ENCODE results near the gene RELCH. TPM values are rescaled to one million over a fixed set of nuclear protein-coding genes. Genes with fewer than 3 reads are reported as not detected.

RELCH gene
- total RNA-seq, 1 donor from 2014 or later = 14.8 TPM

DNA sequence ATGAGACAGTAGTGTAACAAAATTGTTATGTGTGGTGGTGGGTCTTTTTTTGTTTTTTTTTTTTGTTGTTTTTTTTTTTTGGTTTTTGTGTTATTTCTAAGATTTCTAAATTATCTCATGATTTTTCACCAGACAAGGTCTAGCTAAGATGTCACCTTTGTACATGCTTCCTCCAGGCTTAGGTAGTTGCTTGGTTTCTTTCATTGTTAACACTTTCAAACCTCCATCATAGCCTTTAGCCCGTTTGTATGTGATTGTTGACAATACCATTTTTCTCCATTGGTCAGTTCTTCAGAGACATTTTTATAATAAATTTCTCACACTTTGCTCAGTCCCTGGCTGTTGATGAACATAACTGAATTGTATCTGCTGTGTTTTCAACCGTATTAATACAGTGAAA is 2.2 kb downstream of the RELCH start:
- DNase-seq (ENCODE audit: low read depth in 2 of 2) = no peak

DNA sequence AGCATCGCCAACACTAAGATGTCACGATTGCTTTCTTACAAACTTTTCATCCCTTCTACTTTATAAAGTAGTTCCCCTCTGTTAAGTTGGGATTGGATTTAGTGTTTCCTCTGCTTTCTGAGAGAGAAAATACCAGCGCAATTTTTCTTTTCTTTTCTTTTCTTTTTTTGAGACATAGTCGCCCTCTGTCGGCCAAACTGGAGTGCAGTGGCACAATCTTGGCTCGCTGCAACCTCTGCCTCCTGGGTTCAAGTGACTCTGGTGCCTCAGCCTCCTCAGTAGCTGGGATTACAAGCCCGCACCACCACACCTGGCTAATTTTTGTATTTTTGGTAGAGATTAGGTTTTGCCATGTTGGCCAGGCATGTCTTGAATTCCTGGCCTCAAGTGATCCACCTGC is 9.0 kb downstream of the RELCH start:
- no peak for DNase-seq (ENCODE audit: low read depth in 2 of 2)

DNA sequence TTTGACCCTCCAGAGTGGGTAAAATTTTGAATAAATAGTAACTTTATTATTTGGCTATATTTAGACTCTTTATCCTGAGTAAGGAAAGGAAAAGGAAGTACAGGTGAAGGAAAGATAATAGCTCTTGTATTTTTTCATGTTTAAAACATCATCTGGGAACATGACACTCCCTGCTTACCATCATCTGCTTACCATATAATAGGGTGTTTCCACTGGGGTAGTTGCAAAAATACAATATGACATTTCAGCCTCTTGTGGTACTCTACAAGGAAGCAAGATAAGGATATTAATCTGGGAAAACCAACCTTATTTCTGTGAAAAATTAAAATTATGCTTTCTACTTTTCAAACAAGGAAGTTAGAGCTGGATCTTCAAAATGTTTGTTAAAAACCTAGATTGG is 9.9 kb downstream of the RELCH start:
- DNase-seq (ENCODE audit: low read depth in 2 of 2) = no peak

DNA sequence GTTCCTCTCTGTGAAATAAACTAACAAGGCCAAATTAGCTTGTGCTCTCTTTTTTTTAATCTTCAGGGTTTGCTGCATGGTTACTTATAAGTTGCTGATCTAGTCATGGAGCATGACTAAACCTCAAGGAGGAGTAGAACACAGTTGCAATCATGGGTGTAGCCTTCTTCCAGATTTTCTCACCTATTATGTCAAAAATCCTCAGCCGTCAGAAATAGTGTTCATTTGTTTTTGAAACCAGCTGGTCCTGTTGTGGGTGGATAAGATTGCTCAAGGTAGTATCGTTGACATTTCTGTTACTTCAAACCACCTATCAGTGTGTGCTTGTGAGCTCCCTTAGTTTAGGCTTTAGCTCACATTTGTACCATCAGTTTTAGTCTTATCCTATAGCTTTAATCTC is 11.2 kb downstream of the RELCH start:
- no peak for DNase-seq (ENCODE audit: low read depth in 2 of 2)

DNA sequence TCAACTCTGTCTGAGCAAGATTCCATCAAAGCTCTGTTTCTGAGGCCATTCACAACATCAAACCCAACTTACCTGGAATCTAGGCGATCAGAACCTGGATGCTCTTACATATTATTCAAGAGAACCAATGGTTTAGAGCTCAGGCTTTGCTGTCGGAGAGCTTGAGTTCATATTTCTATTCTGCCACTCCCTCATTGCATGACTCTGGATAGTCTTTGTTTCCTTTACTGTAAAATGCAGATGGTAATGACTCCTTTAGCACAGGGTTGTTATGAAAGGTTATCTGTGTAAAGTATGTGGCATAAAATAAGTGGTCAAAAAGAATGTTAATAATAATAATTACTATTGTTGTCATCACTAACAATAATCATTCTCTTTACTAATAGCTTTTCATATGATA is 12.6 kb downstream of the RELCH start:
- DNase-seq (ENCODE audit: low read depth in 2 of 2) = no peak

DNA sequence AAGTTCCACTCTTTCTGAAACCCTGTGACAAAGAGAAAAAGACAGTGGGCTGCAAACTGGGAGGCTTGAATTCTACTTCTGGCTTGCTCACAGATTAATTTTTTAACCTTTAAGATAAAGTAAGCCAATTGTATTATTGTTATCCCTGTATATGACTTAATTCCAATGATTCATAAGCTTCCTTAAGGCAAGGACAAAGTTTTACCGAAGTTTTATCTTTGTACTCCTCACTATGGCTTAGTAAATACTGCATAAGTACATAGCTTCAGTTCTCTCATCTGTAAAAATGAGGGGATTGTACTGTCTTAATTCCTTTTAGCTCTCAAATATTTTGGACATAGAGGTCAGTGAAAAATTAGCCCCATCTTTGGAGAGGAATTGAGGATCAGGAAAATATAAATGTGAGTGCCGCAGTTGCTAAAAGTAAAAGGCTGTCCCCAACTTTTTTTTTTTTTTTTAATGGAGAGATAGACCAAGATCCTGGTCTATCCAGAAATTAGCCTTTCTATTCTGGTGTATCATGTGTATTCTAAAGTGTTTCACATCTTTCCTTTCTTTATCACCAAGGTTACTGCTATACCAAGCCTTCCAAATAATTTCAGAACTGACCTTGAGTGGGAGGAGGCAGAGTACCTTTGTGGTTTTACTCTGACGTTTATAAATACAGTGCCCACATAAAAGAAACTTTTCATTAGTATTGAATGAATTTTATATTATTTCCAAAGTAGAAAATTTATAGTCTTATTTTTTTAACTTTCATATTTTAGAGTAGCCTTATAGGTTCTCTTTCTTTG is 13.3 kb downstream of the RELCH start:
- no peak for DNase-seq (ENCODE audit: low read depth in 2 of 2)

DNA sequence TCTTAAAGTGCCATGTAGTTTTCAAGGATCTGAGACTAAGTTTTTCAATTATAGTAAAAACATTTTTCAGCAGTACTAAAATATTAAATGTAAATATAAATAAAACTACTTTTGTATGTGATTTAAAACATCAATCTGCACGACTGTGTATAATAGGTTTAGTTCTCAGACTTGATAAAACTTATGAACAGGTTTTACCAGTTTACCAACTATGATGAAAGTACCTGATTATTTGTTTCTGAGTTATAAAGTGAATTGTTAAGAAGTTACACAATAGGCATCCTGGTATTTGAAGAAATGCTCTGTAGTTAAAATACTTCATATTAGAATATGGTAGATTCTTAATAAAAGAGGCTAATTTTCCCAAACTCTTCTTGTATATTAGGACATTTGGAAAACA is 14.8 kb downstream of the RELCH start:
- DNase-seq (ENCODE audit: low read depth in 2 of 2) = no peak

DNA sequence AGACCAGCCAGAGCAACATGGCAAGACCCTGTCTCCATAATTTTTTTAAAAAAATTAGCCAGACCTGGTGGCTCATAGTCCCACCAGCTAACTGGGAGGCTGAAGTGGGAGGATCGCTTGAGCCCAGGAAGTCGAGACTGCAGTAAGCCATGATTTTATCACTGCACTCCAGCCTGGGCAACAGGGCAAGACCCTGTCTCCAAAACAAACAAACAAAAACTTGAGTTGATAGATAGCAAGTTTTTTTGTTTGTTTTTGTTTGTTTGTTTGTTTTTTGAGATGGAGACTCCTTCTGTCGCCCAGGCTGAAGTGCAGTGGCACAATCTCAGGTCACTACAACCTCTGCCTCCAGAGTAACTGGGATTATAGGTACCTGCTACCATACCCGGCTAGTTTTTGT is 18.8 kb downstream of the RELCH start:
- DNase-seq (ENCODE audit: low read depth in 2 of 2) = no peak

DNA sequence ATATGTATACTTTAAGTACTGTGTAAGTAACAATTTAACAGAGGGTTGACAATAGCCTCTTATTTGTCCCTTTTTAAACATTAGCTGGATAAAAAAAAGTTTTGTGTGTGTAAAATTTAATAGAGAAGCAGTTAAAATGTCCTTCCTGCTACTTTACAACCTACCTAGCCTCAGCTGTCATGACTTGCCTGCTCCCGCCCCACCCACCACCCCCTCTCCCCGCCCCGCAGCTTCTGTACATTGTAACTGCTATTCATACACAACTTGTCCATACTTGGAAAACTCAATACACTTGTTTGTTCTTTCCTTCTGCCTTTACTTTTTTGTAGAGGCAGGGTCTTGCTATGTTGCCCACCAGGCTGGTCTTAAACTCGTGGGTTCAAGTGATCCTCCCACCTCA is 19.5 kb downstream of the RELCH start:
- DNase-seq (ENCODE audit: low read depth in 2 of 2) = no peak

DNA sequence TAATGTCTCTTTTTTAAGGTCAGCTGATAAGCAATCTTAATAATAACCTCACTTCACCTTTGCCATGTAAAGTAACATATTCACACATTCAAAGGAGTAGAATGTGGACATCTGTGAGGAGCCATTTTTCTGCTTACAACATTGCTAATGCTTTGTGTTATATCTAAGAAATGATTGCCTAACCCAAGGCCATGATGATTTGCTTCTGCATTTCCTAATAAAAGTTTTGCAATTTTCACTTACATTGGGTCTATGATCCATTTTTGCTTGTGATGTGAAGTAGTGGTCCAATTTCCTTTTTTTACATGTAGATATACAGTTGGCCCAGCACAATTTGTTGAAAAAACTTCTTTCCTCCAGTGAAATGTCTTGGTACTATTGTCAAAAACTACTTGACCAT is 22.0 kb downstream of the RELCH start:
- DNase-seq (ENCODE audit: low read depth in 2 of 2) = no peak

DNA sequence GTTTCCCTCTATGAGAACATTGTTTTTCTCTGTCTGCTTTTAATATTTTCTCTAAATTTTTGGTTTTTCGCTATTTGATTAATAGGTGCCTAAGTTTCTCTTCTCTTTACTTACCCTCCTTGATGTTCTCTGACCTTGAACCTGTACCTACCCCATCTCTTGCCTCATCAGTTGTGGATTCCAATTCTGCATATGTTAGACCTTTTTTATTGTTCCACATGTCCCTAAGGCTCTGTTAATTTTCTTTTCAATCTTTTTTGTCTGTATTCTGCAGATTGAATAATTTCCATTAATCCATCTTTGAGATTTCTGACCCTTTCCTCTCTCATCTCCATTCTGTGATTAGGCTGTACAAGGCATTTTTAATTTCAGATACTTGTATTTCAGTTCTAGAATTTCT is 23.1 kb downstream of the RELCH start:
- DNase-seq (ENCODE audit: low read depth in 2 of 2) = no peak

DNA sequence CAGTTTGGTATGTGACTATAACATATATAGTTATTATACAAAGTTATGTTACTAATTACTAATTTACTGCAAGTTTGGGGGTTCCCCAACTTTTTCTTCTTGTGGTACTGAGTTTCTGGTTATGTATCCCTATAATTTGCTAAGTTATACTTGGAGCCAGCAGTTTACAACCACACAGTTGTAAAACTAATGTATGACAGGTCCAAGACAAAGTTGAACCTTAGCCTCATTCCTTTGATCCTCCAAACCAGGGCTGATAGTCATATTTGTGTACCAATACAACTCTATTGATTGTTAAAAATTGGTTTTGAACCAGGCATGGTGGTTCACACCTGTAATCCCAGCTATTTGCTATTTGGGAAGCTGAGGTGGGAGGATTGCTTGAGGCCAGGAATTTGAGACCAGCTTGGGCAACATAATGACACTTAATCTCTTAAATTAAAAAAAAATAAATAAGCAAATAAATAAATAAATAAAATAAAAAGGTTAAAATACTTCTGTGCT is 24.3 kb downstream of the RELCH start:
- no peak for DNase-seq (ENCODE audit: low read depth in 2 of 2)

DNA sequence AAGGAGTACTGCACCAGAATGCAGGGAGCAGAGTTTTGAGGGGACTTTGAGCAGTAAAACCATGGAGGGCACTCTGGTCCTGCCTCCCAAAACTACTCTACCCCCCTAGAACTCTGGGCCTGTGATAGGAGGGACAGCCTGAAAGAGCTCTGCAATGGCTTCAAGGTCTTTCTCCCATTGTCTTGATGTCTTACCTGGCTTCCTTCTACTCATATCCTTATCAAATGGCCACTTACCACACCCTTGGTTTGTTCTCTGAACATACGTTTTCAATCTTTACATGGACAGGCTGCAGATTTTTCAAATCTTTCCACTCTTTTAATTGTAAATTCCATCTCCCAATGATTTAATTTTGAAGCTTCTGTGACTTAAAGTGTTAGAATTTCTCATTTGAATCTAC is 27.7 kb downstream of the RELCH start:
- DNase-seq (ENCODE audit: low read depth in 2 of 2) = no peak

DNA sequence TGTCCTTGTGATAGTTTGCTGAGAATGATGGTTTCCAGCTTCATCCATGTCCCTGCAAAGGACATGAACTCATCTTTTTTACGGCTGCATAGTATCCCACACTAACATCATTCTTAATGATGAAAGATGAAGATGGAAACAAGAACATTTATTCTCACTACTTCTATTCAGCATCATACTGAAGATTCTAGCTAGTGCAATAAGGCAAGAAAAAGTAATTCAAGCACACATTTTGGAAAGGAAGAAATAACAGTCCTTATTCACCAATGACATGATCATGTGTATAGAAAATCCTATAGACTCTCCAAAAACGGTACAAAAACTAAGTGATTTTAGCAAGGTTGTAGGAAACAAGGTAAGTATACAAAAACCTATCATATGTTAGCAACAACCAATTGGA is 37.2 kb downstream of the RELCH start:
- DNase-seq (ENCODE audit: low read depth in 2 of 2) = no peak

DNA sequence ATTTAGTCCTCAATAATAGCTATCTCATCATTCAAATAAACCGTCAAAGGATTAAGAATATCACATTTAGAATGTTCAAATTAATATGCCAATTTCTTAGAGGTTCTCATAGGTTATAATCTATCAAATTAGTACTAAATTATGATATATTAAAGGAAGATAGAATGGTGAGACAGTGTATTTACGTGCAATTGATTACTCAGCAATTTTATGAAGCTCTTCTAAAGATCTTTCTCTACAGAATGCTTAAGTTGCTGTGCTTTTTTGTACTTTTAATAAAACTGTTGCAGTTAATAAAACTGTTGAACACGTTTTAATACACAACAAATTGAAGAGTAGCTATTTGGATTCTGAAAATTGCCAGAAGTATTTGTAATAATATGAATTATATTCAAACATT is 39.0 kb downstream of the RELCH start:
- DNase-seq (ENCODE audit: low read depth in 2 of 2) = no peak

DNA sequence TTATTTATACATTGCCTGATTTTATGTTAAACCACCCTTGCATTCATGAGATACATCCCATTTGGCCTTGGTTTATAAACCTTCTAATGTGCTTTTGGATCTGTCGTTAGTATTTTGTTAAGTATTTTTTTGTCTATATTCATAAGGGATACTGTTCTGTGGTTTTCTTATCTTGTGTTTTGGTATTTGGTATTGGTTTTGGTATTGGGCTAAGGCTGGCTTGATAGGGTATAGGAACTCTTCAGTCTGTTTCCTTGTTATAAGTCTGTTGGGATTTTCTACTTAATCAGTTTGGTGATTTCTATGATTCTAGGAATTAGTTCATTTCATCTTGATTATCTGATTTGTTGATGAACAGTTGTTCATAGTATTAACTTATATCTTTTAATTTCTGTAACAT is 49.2 kb downstream of the RELCH start:
- DNase-seq (ENCODE audit: low read depth in 2 of 2) = no peak

DNA sequence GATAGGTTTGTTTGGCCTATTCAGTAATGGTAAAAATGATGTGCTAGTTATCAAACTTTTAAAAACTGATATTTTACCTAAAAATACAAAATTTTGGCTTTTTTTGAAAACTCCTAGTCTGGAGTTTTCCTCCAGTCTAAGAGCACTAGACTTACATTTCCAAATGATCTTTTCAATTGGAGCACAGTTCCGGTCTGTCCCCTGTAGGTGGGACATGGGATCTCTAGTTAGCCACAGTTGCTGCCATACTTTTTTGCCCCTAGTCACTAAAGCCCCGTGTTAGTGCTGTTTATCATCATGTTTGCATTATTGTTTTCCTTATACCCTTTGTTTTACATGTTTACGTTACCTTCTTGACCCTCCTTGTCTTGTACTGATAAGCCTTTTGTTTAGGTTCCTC is 52.4 kb downstream of the RELCH start:
- DNase-seq (ENCODE audit: low read depth in 2 of 2) = no peak

DNA sequence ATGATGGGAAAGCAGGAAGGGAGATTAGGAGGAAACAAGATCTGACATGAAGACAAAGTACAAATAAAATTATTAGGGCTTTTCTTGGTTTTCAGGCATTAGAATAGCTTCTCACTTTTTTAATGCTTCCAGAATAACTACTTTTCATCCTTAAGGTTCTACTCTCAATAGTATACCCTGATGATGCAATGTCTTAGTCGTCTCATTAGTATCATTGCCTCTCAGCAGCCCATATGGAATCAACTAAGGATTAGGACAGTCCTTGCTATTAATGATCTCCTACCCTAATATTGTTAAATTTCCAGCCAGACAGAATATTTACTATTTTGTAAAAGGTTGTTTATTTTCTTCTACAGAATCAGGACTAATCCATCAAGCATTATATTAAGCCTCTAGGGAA is 55.9 kb downstream of the RELCH start:
- no peak for DNase-seq (ENCODE audit: low read depth in 2 of 2)

DNA sequence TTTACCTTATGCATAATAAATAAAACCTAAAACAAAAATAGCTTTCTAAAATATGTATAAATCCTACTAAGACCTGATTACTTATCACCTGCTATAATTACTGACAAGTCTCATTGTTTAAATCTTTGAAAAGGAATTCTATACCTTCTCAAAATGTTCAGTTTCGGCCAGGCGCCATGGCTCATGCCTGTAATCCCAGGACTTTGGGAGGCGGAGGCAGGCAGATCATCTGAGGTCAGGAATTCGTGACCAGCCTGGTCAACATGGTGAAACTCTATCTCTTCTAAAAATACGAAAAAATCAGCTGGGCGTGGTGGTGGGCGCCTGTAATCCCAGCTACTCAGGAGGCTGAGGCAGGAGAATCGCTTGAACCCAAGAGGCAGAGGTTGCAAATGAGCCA is 58.1 kb downstream of the RELCH start:
- no peak for DNase-seq (ENCODE audit: low read depth in 2 of 2)

DNA sequence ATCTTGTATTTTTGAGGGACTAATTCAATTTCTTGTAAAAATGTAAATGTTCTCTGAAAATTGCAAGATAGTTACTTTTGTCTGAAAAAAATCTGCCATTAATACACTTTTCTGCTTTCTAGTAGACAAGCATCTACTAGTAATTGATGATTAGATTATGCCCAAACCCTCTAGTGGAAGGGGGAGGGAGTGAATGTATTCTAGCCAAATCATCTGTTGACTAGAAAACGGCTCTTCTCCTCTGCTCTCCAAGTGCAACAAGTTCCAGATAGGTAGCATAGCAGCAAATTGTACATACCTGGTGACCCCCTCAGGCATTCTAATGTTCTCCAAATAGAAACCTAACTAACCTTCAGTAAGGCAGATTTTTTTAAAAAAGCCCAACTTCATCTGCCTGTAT is 58.6 kb downstream of the RELCH start:
- DNase-seq (ENCODE audit: low read depth in 2 of 2) = no peak

DNA sequence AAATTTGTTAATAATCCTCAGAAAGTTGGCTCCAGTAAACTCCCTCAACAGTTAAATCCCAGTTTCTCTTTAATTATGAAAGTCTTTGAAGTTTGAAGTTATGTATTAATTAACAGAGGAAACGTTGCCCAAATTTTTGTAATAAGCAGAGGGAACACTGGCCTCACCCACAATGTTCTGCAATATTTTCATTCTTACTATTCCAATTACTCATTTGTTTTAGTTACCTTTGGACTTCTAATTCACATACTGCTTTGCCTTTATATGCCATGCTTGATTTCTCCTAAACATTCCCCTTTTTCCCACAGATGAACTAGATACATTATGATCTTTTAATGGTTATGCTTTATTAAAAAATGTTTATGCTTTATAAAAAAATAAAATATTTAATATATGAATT is 61.3 kb downstream of the RELCH start:
- no peak for DNase-seq (ENCODE audit: low read depth in 2 of 2)

DNA sequence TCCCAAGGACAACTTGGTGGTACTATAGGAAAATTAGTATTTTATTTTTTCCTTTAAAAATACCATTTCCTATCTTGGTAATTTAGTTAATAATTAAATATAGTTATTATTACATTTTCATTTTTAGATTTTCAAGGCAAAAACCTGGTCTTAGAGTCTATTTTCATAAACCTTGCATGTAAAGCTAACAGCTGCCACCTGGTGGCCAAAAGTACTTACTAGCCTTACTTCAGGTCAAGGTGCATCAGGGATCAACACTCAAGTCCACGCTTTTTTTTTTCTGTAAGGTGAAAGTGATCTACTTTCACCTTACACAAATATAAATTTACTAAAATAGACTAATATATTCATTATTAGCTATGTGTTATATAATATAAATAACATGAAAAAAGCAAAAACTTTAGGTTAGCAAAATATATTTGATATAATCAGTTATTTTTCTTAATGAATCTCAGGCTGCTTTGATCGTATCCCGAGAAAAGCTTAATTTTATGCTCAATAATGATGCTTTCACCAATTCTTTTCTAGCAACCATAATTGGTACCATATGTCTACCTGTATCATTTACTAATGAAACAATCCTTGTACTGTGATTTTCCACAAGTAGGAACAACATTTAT is 62.5 kb downstream of the RELCH start:
- DNase-seq (ENCODE audit: low read depth in 2 of 2) = peak; percentile 78 to 88

DNA sequence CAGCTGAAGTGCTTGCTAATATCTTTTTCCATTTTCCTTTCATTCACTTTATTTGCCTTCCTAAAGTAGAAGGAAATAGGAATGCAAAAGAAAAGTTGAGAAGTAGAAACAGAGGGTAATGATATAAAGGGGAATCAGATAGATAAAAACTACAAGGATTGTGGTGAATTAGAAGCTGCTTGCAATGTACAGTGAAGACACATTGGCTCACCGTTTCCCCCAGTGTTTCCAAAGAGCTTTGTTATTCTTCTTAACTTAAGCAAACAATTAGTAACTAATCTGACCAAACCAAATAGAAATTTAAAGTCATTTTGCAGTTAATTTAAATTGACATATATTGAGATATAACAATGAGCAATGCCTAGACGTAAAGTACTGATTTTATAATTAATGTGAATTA is 63.4 kb downstream of the RELCH start:
- DNase-seq (ENCODE audit: low read depth in 2 of 2) = no peak
